IPS-20b (cell line): ENCODE measurements around the gene HOXB8.

Source experiments
- H3K27ac ChIP-seq: one replicate; pipeline ENCODE4 v1.5.1; 2013; ENCODE audit warnings: low read length
- H3K27me3 ChIP-seq: 2 replicates; pipeline ENCODE4 v1.6.1; 2013; ENCODE audit warnings: mild to moderate bottlenecking, low read length, inconsistent platforms; ENCODE audit not compliant: insufficient read depth
- H3K36me3 ChIP-seq: 2 replicates; pipeline ENCODE4 v1.6.1; 2013; ENCODE audit warnings: low read depth, mild to moderate bottlenecking, inconsistent platforms, low read length, moderate library complexity; ENCODE audit not compliant: insufficient read depth
- H3K4me1 ChIP-seq: 2 replicates; pipeline ENCODE4 v1.6.1; 2013; ENCODE audit warnings: mild to moderate bottlenecking, control low read depth, inconsistent platforms, low read length, moderate library complexity; ENCODE audit not compliant: insufficient read depth
- H3K4me3 ChIP-seq: 2 replicates; pipeline ENCODE4 v1.5.1; 2013; ENCODE audit warnings: mild to moderate bottlenecking, low read length, inconsistent platforms
- H3K9ac ChIP-seq: 2 replicates; pipeline ENCODE4 v1.6.1; 2013; ENCODE audit warnings: low read depth, mild to moderate bottlenecking, inconsistent platforms, low read length, moderate library complexity
- H3K9me3 ChIP-seq: 2 replicates; pipeline ENCODE4 v1.6.1; 2013; ENCODE audit warnings: mild to moderate bottlenecking, low read depth, low read length, inconsistent platforms; ENCODE audit not compliant: insufficient read depth

Gene HOXB8

GRCh38 chr17:48577946-48578615 is 37.0 kb downstream of the HOXB8 start, which contains the start of gene HOXB4:
Gene HOXB4, minus strand, starts transcription at chr17:48578350. Its CDS starts 31 bp downstream, at chr17:48578319.
- no peak within 1 kb of the TSS for H3K4me3 ChIP-seq
- H3K27ac ChIP-seq: no peak within 1 kb of the TSS
- peaks cover 100% of the 10 kb centered on the region for H3K27me3 ChIP-seq
- H3K36me3 ChIP-seq: no peaks in the 10 kb centered on the region
- H3K4me1 ChIP-seq: no peaks in the 10 kb centered on the region
- no peak within 1 kb of the TSS for H3K9ac ChIP-seq
- H3K9me3 ChIP-seq: peaks cover 4% of the 10 kb centered on the region; the same call in 1 of the 2 replicates

- no peak overlapping the region for H3K27ac ChIP-seq
- no peaks in the 10 kb centered on the region for H3K4me1 ChIP-seq
- no peak overlapping the region for H3K9ac ChIP-seq
- peaks cover under 1% of the 10 kb centered on the region; the same call in 1 of the 2 replicates for H3K9me3 ChIP-seq
- H3K27me3 ChIP-seq: peaks cover 100% of the 10 kb centered on the region
- no peak overlapping the region for H3K4me3 ChIP-seq
- H3K36me3 ChIP-seq: no peaks in the 10 kb centered on the region
These were observed 37.7 kb downstream of the HOXB8 start for GRCh38 chr17:48577330-48577945.

- Histone ChIP-seq H3K27me3 (peaks cover 100% of the 10 kb centered on the region), H3K36me3 (no peaks in the 10 kb centered on the region), H3K4me1 (no peaks in the 10 kb centered on the region), H3K4me3 (no peak overlapping the region), H3K9ac (no peak overlapping the region), H3K9me3 (no peaks in the 10 kb centered on the region; the same call in 1 of the 2 replicates), H3K27ac (no peak overlapping the region)
These were observed 38.4 kb downstream of the HOXB8 start for GRCh38 chr17:48576479-48577309.

GRCh38 chr17:48575673-48576478 is 39.2 kb downstream of the HOXB8 start:
- H3K9ac ChIP-seq: no peak overlapping the region
- peaks cover 100% of the 10 kb centered on the region for H3K27me3 ChIP-seq
- no peaks in the 10 kb centered on the region for H3K36me3 ChIP-seq
- H3K4me3 ChIP-seq: no peak overlapping the region
- no peak overlapping the region for H3K27ac ChIP-seq
- H3K9me3 ChIP-seq: no peaks in the 10 kb centered on the region; the same call in 1 of the 2 replicates
- no peaks in the 10 kb centered on the region for H3K4me1 ChIP-seq

DNA sequence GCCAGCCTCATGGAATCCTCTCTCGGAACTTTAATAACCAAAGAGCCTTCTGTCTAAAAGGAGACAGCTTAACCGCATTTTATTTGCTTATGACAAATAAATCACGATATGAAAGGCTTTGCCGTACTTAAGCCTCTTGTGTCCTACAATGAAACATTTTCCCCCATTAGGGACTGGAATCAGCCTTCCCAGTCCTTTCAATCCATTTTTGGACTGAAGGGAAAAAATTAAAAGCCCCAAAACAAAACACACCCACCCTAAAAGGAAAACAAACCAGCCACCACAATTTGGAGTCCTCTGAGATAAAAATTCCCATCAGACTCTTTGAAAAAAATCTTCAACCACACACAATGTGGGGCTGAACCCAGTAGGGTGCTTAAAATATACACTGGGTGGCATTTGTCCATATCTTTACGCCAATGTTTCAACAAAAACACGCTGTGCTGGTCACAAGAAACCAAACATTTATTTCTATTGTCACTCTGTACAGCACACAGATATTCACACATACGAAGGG is 40.0 kb downstream of the HOXB8 start:
- H3K4me1 ChIP-seq: no peaks in the 10 kb centered on the region
- H3K9me3 ChIP-seq: no peaks in the 10 kb centered on the region; the same call in 1 of the 2 replicates
- no peak overlapping the region for H3K27ac ChIP-seq
- peaks cover 100% of the 10 kb centered on the region for H3K27me3 ChIP-seq
- H3K4me3 ChIP-seq: no peak overlapping the region
- no peak overlapping the region for H3K9ac ChIP-seq
- H3K36me3 ChIP-seq: no peaks in the 10 kb centered on the region

DNA sequence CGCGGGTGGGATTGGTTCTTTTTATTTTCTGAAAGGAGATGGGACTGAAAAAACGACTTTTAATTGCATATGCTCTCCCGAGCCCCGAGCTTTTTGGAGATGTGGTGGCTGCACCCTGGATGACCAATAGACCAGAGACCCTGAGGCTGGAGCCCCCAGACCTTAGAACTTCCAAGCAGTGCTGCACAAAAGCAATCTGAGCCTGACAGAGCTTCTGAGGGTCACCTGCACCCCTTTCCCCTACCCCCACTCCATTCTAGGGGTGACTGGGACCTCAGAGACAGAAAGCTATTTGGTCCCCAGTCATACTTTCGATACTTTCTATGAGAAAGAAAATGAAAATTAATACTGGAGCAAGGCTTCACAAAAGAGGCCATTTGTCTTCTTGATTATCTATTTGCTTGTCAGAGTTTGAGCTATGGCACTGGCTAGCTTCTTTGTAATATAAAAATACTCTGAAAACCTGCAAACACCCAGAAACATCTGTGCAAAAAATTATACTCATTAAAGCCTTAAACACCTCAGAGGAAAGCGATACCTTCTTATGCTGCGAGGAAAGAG is 40.5 kb downstream of the HOXB8 start:
- Histone ChIP-seq H3K27me3 (peaks cover 100% of the 10 kb centered on the region), H3K27ac (no peak overlapping the region), H3K9ac (no peak overlapping the region), H3K36me3 (no peaks in the 10 kb centered on the region), H3K9me3 (no peaks in the 10 kb centered on the region; the same call in 1 of the 2 replicates), H3K4me1 (no peaks in the 10 kb centered on the region), H3K4me3 (no peak overlapping the region)

DNA sequence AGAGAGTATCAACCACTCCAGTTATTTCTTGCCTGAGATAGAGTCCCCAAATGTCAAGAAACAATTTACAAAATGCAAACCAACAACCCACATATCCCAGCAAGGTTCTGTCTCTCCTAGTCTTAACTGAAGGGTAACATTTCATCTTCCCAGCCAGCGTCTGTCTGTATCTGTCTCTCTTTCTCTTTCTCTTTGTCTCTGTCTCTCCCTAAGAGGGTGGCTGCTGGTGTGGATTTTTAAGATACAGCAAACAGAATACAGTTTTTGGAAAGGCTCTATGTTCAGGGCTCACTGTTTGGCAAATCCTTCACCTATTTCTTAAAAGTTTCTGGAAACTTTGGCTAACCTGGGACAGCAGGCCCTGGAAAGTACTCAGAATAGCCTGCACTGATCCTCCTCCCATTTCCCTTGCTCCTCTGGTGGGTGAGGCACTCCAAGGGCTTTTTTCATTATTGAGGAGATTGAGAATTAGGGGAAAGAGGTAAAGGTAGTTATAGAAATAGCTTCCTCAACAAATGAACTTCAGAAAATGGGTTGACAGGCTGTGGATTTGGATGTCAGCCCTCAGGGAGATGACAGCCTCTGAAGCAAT is 43.2 kb downstream of the HOXB8 start:
- Histone ChIP-seq H3K36me3 (no peaks in the 10 kb centered on the region), H3K27ac (no peak overlapping the region), H3K4me1 (no peaks in the 10 kb centered on the region), H3K27me3 (peaks cover 100% of the 10 kb centered on the region), H3K9ac (no peak overlapping the region), H3K9me3 (no peaks in the 10 kb centered on the region; the same call in none of the 2 replicates), H3K4me3 (no peak overlapping the region)

- Histone ChIP-seq H3K36me3 (no peaks in the 10 kb centered on the region), H3K9ac (no peak overlapping the region), H3K4me1 (no peaks in the 10 kb centered on the region), H3K27ac (no peak overlapping the region), H3K4me3 (no peak overlapping the region), H3K27me3 (peaks cover 100% of the 10 kb centered on the region), H3K9me3 (no peaks in the 10 kb centered on the region; the same call in none of the 2 replicates)
These were observed 43.9 kb downstream of the HOXB8 start for GRCh38 chr17:48571024-48571818.

DNA sequence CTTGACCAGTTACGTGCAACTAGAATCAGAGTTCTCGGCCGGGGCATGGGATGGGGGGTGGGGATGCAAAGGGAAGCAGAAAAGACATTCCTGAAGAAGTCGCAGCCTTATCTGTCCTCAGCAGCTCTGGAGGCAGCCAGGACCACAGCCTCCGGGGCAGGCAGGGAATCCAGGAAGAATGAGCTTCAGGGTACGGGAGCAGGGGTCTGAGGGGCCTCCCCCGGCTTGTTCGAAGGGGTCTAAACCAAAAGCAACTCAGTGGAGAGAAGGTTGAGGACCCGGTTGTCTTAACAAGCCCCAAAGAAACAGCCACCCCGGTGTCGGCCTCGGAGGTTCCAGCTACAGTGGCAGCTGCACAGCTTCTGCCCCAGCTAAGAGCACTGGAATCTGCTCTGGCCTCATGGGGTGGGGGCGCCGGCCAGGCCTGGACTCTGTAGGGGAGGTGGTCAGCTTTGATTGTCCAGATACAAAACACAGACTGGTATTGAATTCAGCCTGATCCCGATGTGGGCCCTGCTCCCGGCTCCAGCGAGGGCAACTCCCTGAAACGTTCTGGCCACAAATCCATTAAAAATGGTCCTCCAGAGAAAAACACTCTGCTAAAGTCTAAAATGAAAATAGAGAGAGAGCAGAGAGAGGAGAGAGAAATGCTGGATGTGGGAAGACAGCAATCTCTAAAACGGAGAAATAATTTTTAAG is 44.6 kb downstream of the HOXB8 start:
- peaks cover 100% of the 10 kb centered on the region for H3K27me3 ChIP-seq
- H3K9me3 ChIP-seq: peaks cover 2% of the 10 kb centered on the region
- no peak overlapping the region for H3K9ac ChIP-seq
- no peaks in the 10 kb centered on the region for H3K36me3 ChIP-seq
- no peaks in the 10 kb centered on the region for H3K4me1 ChIP-seq
- H3K27ac ChIP-seq: no peak overlapping the region
- no peak overlapping the region for H3K4me3 ChIP-seq
